ENCODE measurements around the gene MTSS2.

Gene MTSS2

DNA sequence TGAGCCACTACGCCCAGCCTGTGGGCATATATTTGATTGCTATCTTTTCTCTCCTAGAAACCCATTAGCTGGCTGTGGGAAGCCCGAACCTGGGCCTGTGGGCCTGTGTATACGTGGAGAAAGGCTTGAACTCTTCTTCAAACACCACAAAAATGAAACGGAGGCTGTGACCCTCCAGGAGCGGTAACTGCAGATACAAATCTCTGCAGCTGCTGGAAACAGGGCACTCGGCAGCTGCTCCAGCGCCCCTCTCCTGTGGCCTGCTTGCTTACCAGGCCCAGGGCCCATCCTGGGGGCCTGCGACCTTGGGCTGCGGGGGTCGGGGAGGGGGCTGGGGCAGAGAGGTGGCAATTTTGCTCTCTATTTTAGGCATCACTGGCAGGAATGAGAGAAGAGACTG is 28.0 kb upstream of the MTSS2 start:
- no peak overlapping the region for H3K4me3 ChIP-seq (ENCODE audit: low read length)
- TF ChIP-seq, protein P1, sequence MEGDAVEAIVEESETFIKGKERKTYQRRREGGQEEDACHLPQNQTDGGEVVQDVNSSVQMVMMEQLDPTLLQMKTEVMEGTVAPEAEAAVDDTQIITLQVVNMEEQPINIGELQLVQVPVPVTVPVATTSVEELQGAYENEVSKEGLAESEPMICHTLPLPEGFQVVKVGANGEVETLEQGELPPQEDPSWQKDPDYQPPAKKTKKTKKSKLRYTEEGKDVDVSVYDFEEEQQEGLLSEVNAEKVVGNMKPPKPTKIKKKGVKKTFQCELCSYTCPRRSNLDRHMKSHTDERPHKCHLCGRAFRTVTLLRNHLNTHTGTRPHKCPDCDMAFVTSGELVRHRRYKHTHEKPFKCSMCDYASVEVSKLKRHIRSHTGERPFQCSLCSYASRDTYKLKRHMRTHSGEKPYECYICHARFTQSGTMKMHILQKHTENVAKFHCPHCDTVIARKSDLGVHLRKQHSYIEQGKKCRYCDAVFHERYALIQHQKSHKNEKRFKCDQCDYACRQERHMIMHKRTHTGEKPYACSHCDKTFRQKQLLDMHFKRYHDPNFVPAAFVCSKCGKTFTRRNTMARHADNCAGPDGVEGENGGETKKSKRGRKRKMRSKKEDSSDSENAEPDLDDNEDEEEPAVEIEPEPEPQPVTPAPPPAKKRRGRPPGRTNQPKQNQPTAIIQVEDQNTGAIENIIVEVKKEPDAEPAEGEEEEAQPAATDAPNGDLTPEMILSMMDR (conservative IDR thresholded peaks at IDR 0.05; ENCODE audit: low read depth, low read length): no peak
- no peak for DNase-seq (ENCODE audit: low read depth)

DNA sequence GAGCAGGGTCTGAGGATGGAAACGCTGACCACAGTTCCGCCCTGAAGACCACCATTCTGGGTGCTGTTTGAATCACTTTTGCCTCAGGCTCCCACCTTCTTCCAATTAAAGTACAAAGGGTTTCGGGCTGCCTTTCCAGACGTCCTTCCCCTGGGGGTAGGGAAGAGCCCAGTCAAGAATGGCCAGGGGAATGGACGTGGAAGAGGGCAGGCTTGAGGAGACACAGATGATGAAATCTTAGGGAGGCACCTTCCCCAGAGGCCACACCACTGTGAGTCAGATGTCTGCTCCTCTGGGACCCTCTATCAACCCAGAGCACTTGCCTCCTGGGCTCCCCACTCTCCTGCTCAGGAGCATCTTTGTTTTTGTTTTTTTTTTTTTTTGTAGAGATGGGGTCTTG is 27.5 kb upstream of the MTSS2 start:
- no peak for DNase-seq (ENCODE audit: low read depth)

DNA sequence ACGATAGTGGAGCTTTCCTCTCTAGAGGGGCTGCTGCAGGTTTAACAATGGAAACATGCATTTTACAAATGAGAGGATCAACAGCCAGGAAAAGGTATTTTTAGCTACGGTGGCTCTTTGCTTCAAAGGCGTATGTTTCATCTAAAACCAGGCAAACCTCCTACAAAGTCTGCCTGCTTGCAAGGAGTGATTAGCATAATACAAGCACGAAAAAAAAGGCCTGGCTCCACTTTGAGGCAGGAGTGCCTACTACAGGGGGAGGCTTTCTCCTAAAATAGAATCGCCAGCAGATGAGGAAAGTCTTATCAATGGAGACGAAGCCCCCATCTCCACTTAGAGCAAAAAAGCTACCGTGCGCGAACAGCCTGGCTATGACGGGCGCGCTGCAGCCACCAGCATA is 27.1 kb upstream of the MTSS2 start:
- TF ChIP-seq, protein P1 (conservative IDR thresholded peaks at IDR 0.05; ENCODE audit: low read depth, low read length): no peak
- no peak for DNase-seq (ENCODE audit: low read depth)
- H3K4me3 ChIP-seq (ENCODE audit: low read length): no peak overlapping the region

More for the DNA sequence above, 27.5 kb upstream of the MTSS2 start:
- no peak overlapping the region for H3K4me3 ChIP-seq (ENCODE audit: low read length)
- TF ChIP-seq, protein P1 (conservative IDR thresholded peaks at IDR 0.05; ENCODE audit: low read depth, low read length): no peak

DNA sequence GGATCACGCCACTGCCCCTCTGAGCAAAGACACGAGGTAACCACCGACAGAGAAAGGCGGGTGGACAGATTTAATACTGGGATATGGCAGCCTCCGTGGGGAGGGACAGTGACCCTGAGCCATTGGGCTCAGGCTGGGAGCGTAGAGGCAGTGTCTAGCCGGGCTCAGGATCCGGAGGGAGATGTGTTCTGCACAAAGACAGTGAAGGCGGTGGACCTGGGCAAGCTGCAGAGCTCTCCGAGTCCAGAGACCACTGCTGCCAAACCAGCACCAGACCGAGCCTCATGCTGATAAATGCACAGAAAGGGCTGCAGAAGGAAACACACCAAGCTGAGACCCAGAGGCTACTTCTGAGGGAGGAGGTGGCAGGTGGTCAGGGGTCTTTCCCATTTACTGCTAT is 26.5 kb upstream of the MTSS2 start:
- TF ChIP-seq, protein P1 (conservative IDR thresholded peaks at IDR 0.05; ENCODE audit: low read depth, low read length): no peak
- H3K4me3 ChIP-seq (ENCODE audit: low read length): no peak overlapping the region
- DNase-seq (ENCODE audit: low read depth): no peak

DNA sequence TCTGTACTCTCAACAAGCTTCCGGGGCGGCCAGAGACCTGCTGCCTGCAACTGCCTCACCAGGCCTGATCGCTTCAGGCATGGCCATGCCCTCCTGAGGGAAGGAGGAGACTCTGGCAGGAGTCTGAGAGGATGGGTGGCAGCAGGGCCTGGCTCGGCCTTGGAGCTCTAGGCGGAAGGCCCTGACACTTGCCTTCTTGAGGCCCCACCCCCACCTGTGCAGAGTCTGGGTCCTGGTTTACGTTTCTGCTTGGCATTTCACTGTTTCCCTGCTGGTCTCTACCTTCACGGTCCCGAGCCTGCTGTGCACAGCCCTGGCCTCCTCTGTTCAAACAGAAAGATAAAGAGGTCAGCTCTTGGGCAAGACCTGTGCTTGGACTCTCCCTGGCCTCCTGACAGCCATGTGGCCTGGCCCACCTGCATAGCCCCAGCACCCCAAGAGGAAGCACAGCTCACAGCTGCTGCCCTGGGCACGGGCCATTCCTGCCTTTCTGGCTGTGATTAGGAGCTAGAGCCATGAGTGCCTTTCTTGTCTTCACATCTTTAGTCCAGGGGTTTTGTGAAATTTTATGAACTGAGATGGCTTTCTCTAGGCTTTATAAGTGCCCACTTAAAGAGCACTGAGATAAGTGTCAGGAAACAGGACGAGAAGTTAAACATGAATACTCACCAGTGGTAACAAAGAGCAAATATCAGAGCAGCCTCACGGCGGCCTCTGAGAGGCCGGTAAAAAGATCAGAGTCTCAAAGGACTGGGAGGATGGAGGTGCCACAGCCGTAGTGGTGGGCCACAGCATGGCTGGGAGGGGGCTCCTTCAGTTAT is 25.6 kb upstream of the MTSS2 start:
- H3K4me3 ChIP-seq (ENCODE audit: low read length): no peak overlapping the region
- TF ChIP-seq, protein P1 (conservative IDR thresholded peaks at IDR 0.05; ENCODE audit: low read depth, low read length): no peak
- DNase-seq (ENCODE audit: low read depth): no peak

DNA sequence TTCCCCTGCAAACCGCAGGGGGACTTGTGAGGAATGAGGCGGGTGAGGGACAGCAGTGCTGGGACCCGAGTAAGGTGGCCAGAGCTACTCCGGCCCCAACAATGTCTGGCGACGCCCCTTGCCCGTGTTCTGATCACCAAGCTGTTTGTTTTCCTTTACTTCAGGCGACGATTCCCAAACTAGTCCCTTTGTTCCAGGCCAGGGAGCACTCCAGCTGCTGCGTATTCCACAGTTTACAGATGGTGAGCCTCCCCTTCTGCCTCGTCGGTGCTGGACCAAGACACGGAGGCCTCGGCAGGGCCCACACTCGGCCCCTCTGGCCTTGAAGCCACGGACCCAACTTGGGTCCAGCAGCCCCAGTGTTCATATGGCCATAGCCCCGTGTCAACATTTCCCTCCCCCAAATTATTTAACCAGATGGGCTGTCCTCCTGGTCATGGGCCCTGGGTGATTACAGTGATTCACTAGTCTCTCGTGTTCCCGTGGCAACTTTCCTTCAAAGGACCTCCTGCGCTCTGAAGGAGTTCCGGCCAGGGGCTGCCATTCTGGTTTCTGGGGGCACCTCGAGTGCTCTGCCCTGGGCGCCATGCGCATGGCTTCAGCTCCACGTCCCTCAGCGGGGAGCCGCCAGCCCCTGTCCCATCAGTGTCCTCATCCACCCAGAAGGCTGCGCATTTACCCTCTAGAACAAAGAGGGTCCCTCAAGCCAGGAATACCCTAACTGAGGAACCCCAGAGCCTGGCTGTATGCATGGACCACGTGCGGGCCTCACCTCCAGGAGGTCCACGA is 24.8 kb upstream of the MTSS2 start:
- H3K4me3 ChIP-seq (ENCODE audit: low read length): no peak overlapping the region
- DNase-seq (ENCODE audit: low read depth): no peak
- TF ChIP-seq, protein P1 (conservative IDR thresholded peaks at IDR 0.05; ENCODE audit: low read depth, low read length): no peak

All from retinal pigment epithelial cell (primary cell).